ENCODE results near the gene GSTT2B. TPM values are rescaled to one million over a fixed set of nuclear protein-coding genes. Genes with fewer than 3 reads are reported as not detected.
"Not testable (repeated sequence)": the region's sequence is repeated elsewhere in the genome, so short reads cannot be mapped to it uniquely, and the experiment has no call there.

GSTT2B gene
- total and polyA plus RNA-seq, 2 experiments from 2014 or later, result 1.3 to 3.0 TPM

DNA sequence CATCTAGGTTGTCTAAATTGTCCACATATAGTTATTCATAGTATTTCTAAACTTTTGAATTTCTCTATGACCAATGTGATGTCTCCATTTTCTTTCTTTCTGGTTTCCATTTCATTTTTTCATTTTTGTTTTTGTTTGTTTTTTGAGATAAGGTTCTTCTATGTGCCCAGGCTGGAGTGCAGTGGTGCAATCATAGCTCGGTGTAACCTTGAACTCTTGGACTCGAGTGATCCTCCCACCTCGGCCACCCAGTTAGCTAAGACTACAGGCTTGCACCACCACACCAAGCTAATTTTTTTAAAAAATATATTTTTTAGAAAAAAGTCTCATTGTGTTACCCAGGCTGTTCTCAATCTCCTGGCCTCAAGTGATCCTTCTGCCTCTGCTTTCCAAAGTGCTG lies 36.1 kb upstream of the GSTT2B start:
- H3K9me2 ChIP-seq (replicated peaks; ENCODE audit: insufficient read depth), result no peaks in the 10 kb centered on the region
- 75% methylated on average over 3 of the region's 3 CpGs for WGBS (ENCODE audit: low lambda C conversion rate, missing lambda C conversion rate)
- no peak overlapping the region for H2AFZ ChIP-seq

DNA sequence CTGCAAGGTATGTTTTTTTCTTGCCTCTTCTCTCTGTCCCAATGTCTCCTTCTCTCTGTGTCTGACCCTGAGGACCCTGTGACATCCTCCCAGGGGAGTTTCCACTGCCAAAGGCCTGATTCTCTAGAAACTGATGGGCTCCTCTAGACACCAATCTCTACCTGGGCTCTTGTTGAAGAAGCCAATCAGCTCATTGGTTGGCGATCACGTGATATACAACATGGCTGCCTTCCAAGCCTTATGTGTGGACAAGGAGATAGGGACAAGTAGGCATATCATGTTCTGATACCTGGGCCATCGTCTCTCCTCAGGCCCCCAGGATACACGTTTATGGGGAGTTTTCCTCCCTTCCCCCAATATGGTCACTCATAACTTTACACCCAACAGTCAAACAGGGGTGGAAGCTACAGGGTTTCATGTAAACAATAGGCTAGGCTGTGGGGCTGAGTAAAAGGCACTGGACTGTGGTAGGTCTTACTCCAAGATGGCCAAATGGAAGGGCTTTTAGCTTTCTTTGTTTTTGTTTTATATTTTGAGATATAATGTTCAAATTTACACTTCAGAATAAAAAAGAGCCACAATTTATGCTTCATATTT lies 32.7 kb upstream of the GSTT2B start:
- H4K20me1 ChIP-seq (ENCODE audit: insufficient read depth, poor library complexity, severe bottlenecking); H3K9me3 ChIP-seq (ENCODE audit: low read depth); H3K9me2 ChIP-seq (replicated peaks; ENCODE audit: insufficient read depth); H3K79me2 ChIP-seq; H3K4me1 ChIP-seq (ENCODE audit: insufficient read depth); H3K4me3 ChIP-seq; H3K27me3 ChIP-seq; H3K36me3 ChIP-seq (replicated peaks; ENCODE audit: insufficient read depth, low read depth); DNase-seq (ENCODE audit: low spot score); H3K27ac ChIP-seq; H3K4me2 ChIP-seq; H2AFZ ChIP-seq: not testable (repeated sequence)
- 61% methylated on average over 4 of the region's 4 CpGs for WGBS (ENCODE audit: low lambda C conversion rate, missing lambda C conversion rate)

More for the DNA sequence above, 36.1 kb upstream of the GSTT2B start:
- Histone ChIP-seq H4K20me1 (ENCODE audit: insufficient read depth, poor library complexity, severe bottlenecking) (no peaks in the 10 kb centered on the region), H3K4me1 (ENCODE audit: insufficient read depth) (no peaks in the 10 kb centered on the region), H3K79me2 (no peaks in the 10 kb centered on the region), H3K4me2 (no peak overlapping the region), H3K27me3 (no peaks in the 10 kb centered on the region), H3K36me3 (replicated peaks; ENCODE audit: insufficient read depth, low read depth) (no peaks in the 10 kb centered on the region), H3K9me3 (ENCODE audit: low read depth) (no peaks in the 10 kb centered on the region), H3K27ac (no peak overlapping the region), H3K4me3 (no peak overlapping the region)
- TF ChIP-seq EZH2 (IDR thresholded peaks at IDR 0.05; ENCODE audit: borderline replicate concordance) (no peak), EZH2phosphoT487 (IDR thresholded peaks at IDR 0.05; ENCODE audit: low read depth, severe bottlenecking, unreplicated experiment) (no peak)
- TF ChIP-seq, protein P1, sequence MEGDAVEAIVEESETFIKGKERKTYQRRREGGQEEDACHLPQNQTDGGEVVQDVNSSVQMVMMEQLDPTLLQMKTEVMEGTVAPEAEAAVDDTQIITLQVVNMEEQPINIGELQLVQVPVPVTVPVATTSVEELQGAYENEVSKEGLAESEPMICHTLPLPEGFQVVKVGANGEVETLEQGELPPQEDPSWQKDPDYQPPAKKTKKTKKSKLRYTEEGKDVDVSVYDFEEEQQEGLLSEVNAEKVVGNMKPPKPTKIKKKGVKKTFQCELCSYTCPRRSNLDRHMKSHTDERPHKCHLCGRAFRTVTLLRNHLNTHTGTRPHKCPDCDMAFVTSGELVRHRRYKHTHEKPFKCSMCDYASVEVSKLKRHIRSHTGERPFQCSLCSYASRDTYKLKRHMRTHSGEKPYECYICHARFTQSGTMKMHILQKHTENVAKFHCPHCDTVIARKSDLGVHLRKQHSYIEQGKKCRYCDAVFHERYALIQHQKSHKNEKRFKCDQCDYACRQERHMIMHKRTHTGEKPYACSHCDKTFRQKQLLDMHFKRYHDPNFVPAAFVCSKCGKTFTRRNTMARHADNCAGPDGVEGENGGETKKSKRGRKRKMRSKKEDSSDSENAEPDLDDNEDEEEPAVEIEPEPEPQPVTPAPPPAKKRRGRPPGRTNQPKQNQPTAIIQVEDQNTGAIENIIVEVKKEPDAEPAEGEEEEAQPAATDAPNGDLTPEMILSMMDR (IDR thresholded peaks at IDR 0.05; ENCODE audit: poor library complexity), result no peak
- no peak for DNase-seq (ENCODE audit: low spot score)

DNA sequence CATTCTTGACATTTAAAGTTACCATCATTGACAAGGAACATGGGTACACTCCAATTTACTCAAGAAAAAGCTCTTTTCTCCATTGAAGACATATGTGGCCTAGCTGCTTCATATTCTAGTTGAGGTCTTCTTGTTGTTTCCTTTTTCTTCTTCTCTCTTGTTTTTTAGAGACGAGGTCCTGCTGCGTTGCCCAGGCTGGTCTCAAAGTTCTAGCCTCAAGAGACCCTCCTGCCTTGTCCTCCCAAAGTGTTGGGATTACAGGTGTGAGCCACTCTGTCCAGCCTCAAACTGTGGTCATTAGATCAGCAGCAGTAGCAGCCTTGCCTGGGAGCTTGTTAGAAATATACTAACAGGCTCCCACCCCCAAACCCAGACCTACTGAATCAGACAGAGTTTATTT lies 32.1 kb upstream of the GSTT2B start:
- DNase-seq (ENCODE audit: low spot score); H2AFZ ChIP-seq; H3K79me2 ChIP-seq; H4K20me1 ChIP-seq (ENCODE audit: insufficient read depth, poor library complexity, severe bottlenecking); H3K27me3 ChIP-seq; H3K4me1 ChIP-seq (ENCODE audit: insufficient read depth); H3K9me3 ChIP-seq (ENCODE audit: low read depth); H3K4me2 ChIP-seq; H3K27ac ChIP-seq; H3K9me2 ChIP-seq (replicated peaks; ENCODE audit: insufficient read depth); H3K36me3 ChIP-seq (replicated peaks; ENCODE audit: insufficient read depth, low read depth); H3K4me3 ChIP-seq: not testable (repeated sequence)
- 62% methylated on average over 2 of the region's 2 CpGs for WGBS (ENCODE audit: low lambda C conversion rate, missing lambda C conversion rate)

DNA sequence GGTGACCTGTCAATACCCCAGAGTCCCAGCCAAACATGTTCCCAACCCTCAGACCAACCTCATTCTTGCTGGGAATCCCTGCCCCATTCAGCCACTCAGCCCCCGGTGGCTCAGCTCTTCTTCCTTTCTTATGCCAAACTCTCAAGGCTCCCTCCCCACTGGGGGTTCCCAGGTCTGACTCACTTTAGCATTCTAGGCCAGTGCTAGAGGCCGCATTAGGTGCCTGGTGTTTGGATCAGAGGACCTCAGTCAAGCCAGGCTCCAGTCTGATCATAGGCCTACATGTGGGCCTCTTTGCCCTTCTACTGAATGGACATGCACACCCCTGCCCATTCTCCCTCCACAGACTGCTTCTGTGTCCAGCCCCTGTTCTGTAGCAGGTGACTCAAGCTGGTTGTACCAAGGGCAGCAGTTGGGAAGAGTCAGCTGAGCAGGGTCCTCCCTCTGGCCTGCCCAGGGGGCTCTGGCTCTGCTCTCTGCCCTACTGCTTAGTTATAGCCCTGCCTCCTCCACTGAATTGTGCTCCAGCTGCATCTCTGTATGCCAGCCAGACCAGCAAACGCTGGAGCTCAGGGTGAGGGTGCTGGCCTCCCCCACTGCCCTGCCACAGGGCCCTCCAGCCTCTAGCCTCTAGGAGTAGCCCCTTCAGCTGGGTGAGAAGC lies 28.7 kb upstream of the GSTT2B start:
- not testable (repeated sequence) for H3K4me2 ChIP-seq; H3K4me1 ChIP-seq (ENCODE audit: insufficient read depth); H3K27me3 ChIP-seq; H3K9me3 ChIP-seq (ENCODE audit: low read depth); H2AFZ ChIP-seq; H3K27ac ChIP-seq; H4K20me1 ChIP-seq (ENCODE audit: insufficient read depth, poor library complexity, severe bottlenecking); H3K79me2 ChIP-seq; H3K36me3 ChIP-seq (replicated peaks; ENCODE audit: insufficient read depth, low read depth); H3K9me2 ChIP-seq (replicated peaks; ENCODE audit: insufficient read depth); DNase-seq (ENCODE audit: low spot score); H3K4me3 ChIP-seq
- 76% methylated on average over 2 of the region's 3 CpGs for WGBS (ENCODE audit: low lambda C conversion rate, missing lambda C conversion rate)

DNA sequence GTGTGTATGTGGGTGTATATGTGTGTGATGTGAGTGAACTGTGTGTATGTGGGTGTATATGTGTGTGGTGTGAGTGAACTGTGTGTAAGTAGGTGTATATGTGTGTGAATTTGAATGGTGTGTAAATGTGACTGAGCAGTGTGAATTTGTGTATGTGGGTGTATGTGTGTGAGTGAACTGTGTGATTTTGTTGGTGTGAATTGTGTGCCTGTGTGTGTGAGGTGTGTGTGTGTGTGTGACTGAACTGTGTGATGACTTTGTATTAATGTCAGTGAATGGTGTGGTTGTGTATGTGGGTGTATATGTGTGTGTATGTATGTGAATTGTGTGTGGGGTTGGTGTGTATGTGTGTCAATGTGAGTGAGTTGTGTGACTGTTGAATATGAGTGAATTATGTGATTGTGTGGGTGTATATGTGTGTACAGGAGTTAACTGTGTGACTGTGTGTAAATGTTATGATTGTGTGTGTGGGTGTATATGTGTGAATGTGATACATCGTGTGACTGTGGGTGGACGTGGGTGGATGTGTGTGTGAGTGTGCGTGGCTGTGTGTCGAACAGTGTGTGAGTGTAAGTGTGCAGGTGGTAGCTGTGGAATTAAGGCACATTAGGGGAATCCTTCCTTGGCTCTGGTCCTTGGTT lies 25.7 kb upstream of the GSTT2B start:
- no CpG with 5 or more reads among the region's 4 CpGs for WGBS (ENCODE audit: low lambda C conversion rate, missing lambda C conversion rate)
- not testable (repeated sequence) for H2AFZ ChIP-seq; H3K4me3 ChIP-seq; H3K27me3 ChIP-seq; H3K4me1 ChIP-seq (ENCODE audit: insufficient read depth); H4K20me1 ChIP-seq (ENCODE audit: insufficient read depth, poor library complexity, severe bottlenecking); H3K27ac ChIP-seq; H3K9me2 ChIP-seq (replicated peaks; ENCODE audit: insufficient read depth); DNase-seq (ENCODE audit: low spot score); H3K9me3 ChIP-seq (ENCODE audit: low read depth); H3K36me3 ChIP-seq (replicated peaks; ENCODE audit: insufficient read depth, low read depth); H3K4me2 ChIP-seq; H3K79me2 ChIP-seq

DNA sequence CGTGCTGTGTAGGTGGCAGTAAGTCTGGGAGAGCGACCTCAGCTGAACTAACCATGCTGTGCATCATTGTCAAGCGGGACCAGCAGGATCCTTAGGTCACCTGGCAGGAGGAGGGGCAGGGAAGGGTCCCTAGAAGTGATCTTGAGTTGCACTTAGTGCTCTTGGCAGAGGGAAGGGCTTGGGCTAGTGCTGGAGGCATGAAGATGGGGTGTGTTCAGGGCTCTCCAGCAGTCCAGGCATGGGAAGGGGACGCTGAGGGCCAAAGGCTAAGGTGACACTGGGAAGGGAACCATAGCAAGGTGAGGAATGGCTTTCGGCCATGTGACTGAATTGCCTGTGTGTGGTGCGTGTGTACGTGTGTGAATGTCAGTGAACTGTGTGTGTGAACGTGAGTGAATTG lies 25.1 kb upstream of the GSTT2B start:
- DNase-seq (ENCODE audit: low spot score); H3K27ac ChIP-seq; H3K9me2 ChIP-seq (replicated peaks; ENCODE audit: insufficient read depth); H4K20me1 ChIP-seq (ENCODE audit: insufficient read depth, poor library complexity, severe bottlenecking); H3K27me3 ChIP-seq; H2AFZ ChIP-seq; H3K4me3 ChIP-seq; H3K79me2 ChIP-seq; H3K4me2 ChIP-seq; H3K36me3 ChIP-seq (replicated peaks; ENCODE audit: insufficient read depth, low read depth); H3K9me3 ChIP-seq (ENCODE audit: low read depth); H3K4me1 ChIP-seq (ENCODE audit: insufficient read depth): not testable (repeated sequence)
- no CpG with 5 or more reads among the region's 8 CpGs for WGBS (ENCODE audit: low lambda C conversion rate, missing lambda C conversion rate)

Data from hepatocyte (in vitro differentiated cells).